Keratinocyte (primary cell): ENCODE measurements around the gene AHRR. TPM values are rescaled to one million over a fixed set of nuclear protein-coding genes. Genes with fewer than 3 reads are reported as not detected.

Experiments
- DNase-seq: peaks from one replicate; pipeline ENCODE4 v3.0.0-alpha.2; 2011; ENCODE audit warnings: low read depth, missing footprints, low spot score
- FAIRE-seq: peaks from 2 replicates; lab custom pipeline; 2011; peaks lifted over from hg19 to GRCh38; lab: Jason Lieb, UNC
- H2AFZ ChIP-seq: 2 replicates; pipeline ENCODE4 v1.6.0; 2012; ENCODE audit warnings: low read length, control low read depth, inconsistent platforms; ENCODE audit not compliant: control insufficient read depth
- H3K27ac ChIP-seq: 2 replicates; pipeline ENCODE4 v1.5.1; 2011; ENCODE audit warnings: low read length; ENCODE audit not compliant: control insufficient read depth, insufficient read depth
- H3K27me3 ChIP-seq: 3 replicates; pipeline ENCODE4 v1.6.0; 2011; ENCODE audit warnings: low read length; ENCODE audit not compliant: control insufficient read depth, insufficient read depth; ENCODE audit errors: extremely low read depth
- H3K36me3 ChIP-seq, 2 experiments: 2 replicates in 1 of 2; 3 replicates in 1 of 2; pipeline ENCODE4 v1.5.1; 2011; ENCODE audit warnings: low read length in 2 of 2, mild to moderate bottlenecking in 1 of 2; ENCODE audit not compliant: control insufficient read depth in 2 of 2, insufficient read depth in 2 of 2; ENCODE audit errors: extremely low read depth in 1 of 2
- H3K4me1 ChIP-seq: 3 replicates; pipeline ENCODE4 v1.5.1; 2011; ENCODE audit warnings: low read length; ENCODE audit not compliant: control insufficient read depth, insufficient read depth; ENCODE audit errors: extremely low read depth
- H3K4me2 ChIP-seq: 3 replicates; pipeline ENCODE4 v1.6.0; 2011; ENCODE audit warnings: low read depth, low read length; ENCODE audit not compliant: control insufficient read depth, insufficient read depth; ENCODE audit errors: extremely low read depth
- H3K4me3 ChIP-seq, 3 experiments: fragments of 200-600 bp in 1 of 3; sonication (generic) in 1 of 3; 2 replicates in 2 of 3; 3 replicates in 1 of 3; pipeline ENCODE4 v1.5.1; 2011 to 2016; ENCODE audit warnings: low read length in 3 of 3, mild to moderate bottlenecking in 3 of 3, control low read depth in 2 of 3, inconsistent platforms in 1 of 3, low read depth in 1 of 3, mixed read lengths in 1 of 3, mixed run types in 1 of 3, moderate library complexity in 1 of 3; ENCODE audit not compliant: control insufficient read depth in 2 of 3, insufficient read depth in 2 of 3; ENCODE audit errors: extremely low read depth in 1 of 3
- H3K79me2 ChIP-seq: 2 replicates; pipeline ENCODE4 v1.6.0; 2012; ENCODE audit warnings: low read length; ENCODE audit not compliant: control insufficient read depth, insufficient read depth
- H3K9ac ChIP-seq: 3 replicates; pipeline ENCODE4 v1.6.0; 2011; ENCODE audit warnings: low read length; ENCODE audit not compliant: control insufficient read depth, insufficient read depth; ENCODE audit errors: extremely low read depth
- H3K9me1 ChIP-seq: 3 replicates; pipeline ENCODE4 v1.6.0; 2011; ENCODE audit warnings: low read length; ENCODE audit not compliant: control insufficient read depth, insufficient read depth; ENCODE audit errors: extremely low read depth
- H3K9me3 ChIP-seq: 2 replicates; pipeline ENCODE4 v1.5.1; 2012; ENCODE audit warnings: low read depth, low read length; ENCODE audit not compliant: control insufficient read depth
- H4K20me1 ChIP-seq: 3 replicates; pipeline ENCODE4 v1.6.0; 2011; ENCODE audit warnings: low read length; ENCODE audit not compliant: control insufficient read depth, insufficient read depth; ENCODE audit errors: extremely low read depth
- EZH2 ChIP-seq: IDR thresholded peaks from one replicate; pipeline ENCODE4 v1.6.1; 2012; ENCODE audit warnings: inconsistent platforms, mild to moderate bottlenecking, low read length, moderate library complexity
- dilution Hi-C: fragments of 300-500 bp; cut with MboI; formaldehyde crosslinking; loops from one replicate; pipeline ENCODE4 v1.7.0; 2020; ENCODE audit warnings: low sequenced_read_pairs; ENCODE audit not compliant: extremely low pct_ligation_motif_present
- polyA plus RNA-seq, 5 experiments: library from polyadenylated mRNA; depleted of rRNA in 3 of 5; stranded (reverse) in 3 of 5; stranded (forward) in 1 of 5; unstranded in 1 of 5; fragments of >200 nt; gene quantifications; 1 replicate in 1 of 5; 2 replicates in 3 of 5; 3 replicates in 1 of 5; pipeline versions ENCODE4 v1.2.1 to v1.2.3, GENCODE V29; 2011 to 2012; ENCODE audit warnings: missing spikeins in 2 of 5, low read depth in 1 of 5, low replicate concordance in 1 of 5
- TF ChIP-seq, protein P1 (sequence below), 3 experiments: IDR thresholded peaks in 1 of 3; conservative IDR thresholded peaks in 1 of 3; optimal IDR thresholded peaks in 1 of 3; 2 replicates in 2 of 3; 3 replicates in 1 of 3; pipeline versions ENCODE3 to v1.5.1; 2011; ENCODE audit warnings: low read length in 3 of 3, mild to moderate bottlenecking in 3 of 3, moderate library complexity in 2 of 3, control low read depth in 1 of 3, inconsistent platforms in 1 of 3; ENCODE audit not compliant: insufficient read depth in 2 of 3; ENCODE audit errors: extremely low read depth in 1 of 3

Gene AHRR
- polyA plus RNA-seq, 1 donor (not counting 4 experiments of a cell fraction or from before 2014, with no cell fraction given): 0.24 TPM

DNA sequence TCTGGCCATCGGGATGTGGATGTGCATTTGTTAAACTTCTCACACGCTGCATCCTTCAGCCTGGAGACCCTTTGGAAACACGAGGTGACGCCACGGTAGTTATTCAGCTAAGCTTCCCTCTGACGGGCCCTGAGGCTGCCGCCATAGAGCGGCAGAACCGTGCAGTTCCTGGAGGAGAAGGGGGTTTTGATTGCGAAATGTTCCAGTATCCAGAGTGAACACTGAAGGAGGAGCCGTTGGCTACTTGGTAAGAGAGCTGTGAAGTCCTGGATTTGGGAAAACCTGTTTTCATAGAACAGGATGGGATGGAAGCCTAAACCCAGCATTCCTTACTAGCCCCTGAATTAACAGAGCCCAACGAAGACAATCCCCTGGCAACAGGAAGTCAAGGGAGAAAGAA lies 98.5 kb downstream of the AHRR start:
- H3K27me3 ChIP-seq: no peaks in the 10 kb centered on the region
- no peaks in the 10 kb centered on the region for H4K20me1 ChIP-seq
- H2AFZ ChIP-seq: no peak overlapping the region
- H3K9me1 ChIP-seq: no peaks in the 10 kb centered on the region
- H3K79me2 ChIP-seq: no peaks in the 10 kb centered on the region
- no peak overlapping the region for H3K9ac ChIP-seq
- H3K4me2 ChIP-seq: no peak overlapping the region
- H3K9me3 ChIP-seq: no peaks in the 10 kb centered on the region
- FAIRE-seq (no peak), DNase-seq (no peak)
- dilution Hi-C loops: no loop called here
- TF ChIP-seq EZH2: no peak
- TF ChIP-seq, protein P1, sequence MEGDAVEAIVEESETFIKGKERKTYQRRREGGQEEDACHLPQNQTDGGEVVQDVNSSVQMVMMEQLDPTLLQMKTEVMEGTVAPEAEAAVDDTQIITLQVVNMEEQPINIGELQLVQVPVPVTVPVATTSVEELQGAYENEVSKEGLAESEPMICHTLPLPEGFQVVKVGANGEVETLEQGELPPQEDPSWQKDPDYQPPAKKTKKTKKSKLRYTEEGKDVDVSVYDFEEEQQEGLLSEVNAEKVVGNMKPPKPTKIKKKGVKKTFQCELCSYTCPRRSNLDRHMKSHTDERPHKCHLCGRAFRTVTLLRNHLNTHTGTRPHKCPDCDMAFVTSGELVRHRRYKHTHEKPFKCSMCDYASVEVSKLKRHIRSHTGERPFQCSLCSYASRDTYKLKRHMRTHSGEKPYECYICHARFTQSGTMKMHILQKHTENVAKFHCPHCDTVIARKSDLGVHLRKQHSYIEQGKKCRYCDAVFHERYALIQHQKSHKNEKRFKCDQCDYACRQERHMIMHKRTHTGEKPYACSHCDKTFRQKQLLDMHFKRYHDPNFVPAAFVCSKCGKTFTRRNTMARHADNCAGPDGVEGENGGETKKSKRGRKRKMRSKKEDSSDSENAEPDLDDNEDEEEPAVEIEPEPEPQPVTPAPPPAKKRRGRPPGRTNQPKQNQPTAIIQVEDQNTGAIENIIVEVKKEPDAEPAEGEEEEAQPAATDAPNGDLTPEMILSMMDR (optimal IDR thresholded peaks at IDR 0.05 in 1 of 3, IDR thresholded peaks at IDR 0.05 in 1 of 3, conservative IDR thresholded peaks at IDR 0.05 in 1 of 3; ENCODE audit: extremely low read depth in 1 of 3, insufficient read depth in 2 of 3, low read length in 3 of 3): no peak
- H3K4me1 ChIP-seq: peaks cover 3% of the 10 kb centered on the region
- H3K4me3 ChIP-seq: no peak overlapping the region
- H3K27ac ChIP-seq: no peak overlapping the region
- H3K36me3 ChIP-seq: no peaks in the 10 kb centered on the region

DNA sequence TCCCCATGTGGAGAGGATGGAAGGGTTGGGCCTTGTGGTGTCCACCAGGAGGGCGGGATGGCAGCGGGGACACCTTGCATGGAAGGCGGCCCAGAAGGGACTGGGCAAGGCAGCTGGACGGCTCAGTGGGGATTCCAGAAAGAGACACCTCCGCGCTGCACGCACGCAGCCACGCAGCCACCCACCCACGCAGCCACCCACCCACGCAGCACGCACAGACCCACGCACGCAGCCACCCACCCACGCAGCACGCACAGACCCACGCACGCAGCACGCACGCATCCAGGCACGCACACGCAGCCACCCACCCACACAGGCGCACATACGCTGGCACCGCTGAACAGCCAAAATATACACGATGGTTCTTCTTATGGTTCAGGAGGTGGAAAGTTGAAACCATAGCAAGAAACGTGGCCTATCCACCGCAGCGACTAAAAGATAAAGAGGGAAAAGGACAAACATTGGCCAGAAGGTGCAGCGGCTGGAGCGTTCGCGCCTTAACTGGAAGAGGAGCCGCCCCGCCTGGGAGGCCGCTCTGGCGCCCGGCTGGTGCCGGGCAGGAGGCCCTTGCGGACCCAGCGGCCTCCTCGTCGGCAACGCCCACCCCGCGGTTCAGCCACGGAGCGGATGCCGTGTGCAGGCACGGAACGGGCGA lies 99.2 kb downstream of the AHRR start:
- Histone ChIP-seq H3K79me2 (no peaks in the 10 kb centered on the region), H3K9me1 (no peaks in the 10 kb centered on the region), H3K4me1 (peaks cover 3% of the 10 kb centered on the region), H3K27ac (no peak overlapping the region), H3K27me3 (no peaks in the 10 kb centered on the region), H2AFZ (no peak overlapping the region), H4K20me1 (no peaks in the 10 kb centered on the region), H3K36me3 (no peaks in the 10 kb centered on the region), H3K4me2 (no peak overlapping the region), H3K9ac (no peak overlapping the region), H3K9me3 (no peaks in the 10 kb centered on the region), H3K4me3 (no peak overlapping the region)
- DNase-seq: no peak
- dilution Hi-C loops: no loop called here
- TF ChIP-seq, protein P1 (optimal IDR thresholded peaks at IDR 0.05 in 1 of 3, IDR thresholded peaks at IDR 0.05 in 1 of 3, conservative IDR thresholded peaks at IDR 0.05 in 1 of 3; ENCODE audit: extremely low read depth in 1 of 3, insufficient read depth in 2 of 3, low read length in 3 of 3): no peak
- TF ChIP-seq EZH2: no peak
- no peak for FAIRE-seq
